Epithelial cell of esophagus (primary cell): ENCODE measurements around the gene MYL4.

Source experiments
- DNase-seq: peaks from one replicate; pipeline ENCODE4 v3.0.0; 2010; ENCODE audit warnings: low read depth
- H3K4me3 ChIP-seq: 2 replicates; pipeline ENCODE4 v1.5.1; 2011; ENCODE audit warnings: mild to moderate bottlenecking, low read length, control low read depth
- CTCF ChIP-seq: IDR thresholded peaks from 2 replicates; pipeline ENCODE4 v1.5.1; 2011; ENCODE audit warnings: low read depth, mild to moderate bottlenecking, low read length, control low read depth, inconsistent platforms; ENCODE audit not compliant: insufficient read depth; ENCODE audit errors: missing control alignments

MYL4 gene

GRCh38 chr17:47272491-47272890, 63.3 kb downstream of the MYL4 start:
- no peak for TF ChIP-seq CTCF
- H3K4me3 ChIP-seq = no peak overlapping the region
- no peak for DNase-seq

GRCh38 chr17:47273245-47273644, 64.1 kb downstream of the MYL4 start:
- no peak for DNase-seq
- no peak for TF ChIP-seq CTCF
- no peak overlapping the region for H3K4me3 ChIP-seq
